Measurements from ENCODE around the gene GADD45GIP1. TPM values are rescaled to one million over a fixed set of nuclear protein-coding genes. Genes with fewer than 3 reads are reported as not detected.

The GADD45GIP1 gene
- total RNA-seq = 20.0 and 20.4 TPM in 2 replicates

GRCh38 chr19:12956446-12957388 is at the start of gene GADD45GIP1:
Gene GADD45GIP1 (minus strand): TSS chr19:12957223. CDS start chr19:12957212, 11 bp downstream.

DNA sequence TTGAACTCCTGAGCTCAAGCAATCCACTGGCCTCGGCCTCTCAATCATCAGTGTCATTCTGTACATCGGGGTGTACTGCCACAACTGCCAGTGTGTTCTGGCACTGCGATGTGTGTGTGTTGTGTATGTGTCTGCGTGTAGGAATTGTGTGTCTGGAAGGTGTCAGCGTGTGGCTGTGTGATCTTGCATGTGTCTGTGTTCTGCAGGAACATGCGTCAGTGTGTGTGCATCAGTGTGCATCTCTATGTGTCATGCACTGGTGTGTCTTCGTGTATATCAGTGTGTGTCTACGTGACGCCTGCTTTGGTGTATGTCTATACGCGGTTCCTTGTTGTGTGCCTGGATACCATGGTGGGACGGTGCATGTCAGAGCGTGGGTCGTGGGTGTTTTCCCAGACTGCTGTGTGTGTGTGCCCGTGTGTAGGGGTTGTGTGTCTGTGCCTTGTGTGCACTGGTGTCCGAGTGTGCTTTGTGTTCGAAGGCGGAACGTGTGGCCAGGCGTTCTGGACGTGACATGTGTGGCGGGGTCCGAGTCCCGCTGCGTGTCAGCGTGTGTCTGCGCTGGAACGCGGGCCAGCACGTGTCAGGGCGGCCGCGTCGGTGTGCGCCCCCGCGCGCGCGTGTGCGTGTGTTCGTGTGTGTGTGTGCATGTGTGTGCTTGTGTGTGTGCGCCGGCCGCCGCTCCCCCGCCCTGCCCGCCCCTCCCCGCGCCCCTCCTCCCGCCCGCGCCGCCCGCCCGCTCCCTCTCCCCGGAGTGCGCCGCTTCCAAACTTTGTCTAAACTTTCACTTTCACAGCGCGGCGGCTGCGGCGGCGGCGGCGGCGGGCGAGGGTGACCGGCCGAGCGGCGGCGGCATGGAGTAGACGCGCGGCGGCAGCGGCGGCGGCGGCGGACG is 37.9 kb upstream of the GADD45GIP1 start, which contains the start of gene NFIX:
NFIX (plus strand) TSS at position 775 of the 895 bp plus-strand sequence. CDS start 363 bp downstream, outside the sequence.

GRCh38 chr19:12969292-12969988 is 12.4 kb upstream of the GADD45GIP1 start, which contains the start of gene DAND5:
Gene DAND5 (plus strand): TSS chr19:12969576. CDS start chr19:12969661, 85 bp downstream.

GRCh38 chr19:12945479-12946091 is 11.4 kb downstream of the GADD45GIP1 start, which contains the start of gene RAD23A:
Gene RAD23A (plus strand): TSS chr19:12945862. CDS start chr19:12945949, 87 bp downstream.

DNA sequence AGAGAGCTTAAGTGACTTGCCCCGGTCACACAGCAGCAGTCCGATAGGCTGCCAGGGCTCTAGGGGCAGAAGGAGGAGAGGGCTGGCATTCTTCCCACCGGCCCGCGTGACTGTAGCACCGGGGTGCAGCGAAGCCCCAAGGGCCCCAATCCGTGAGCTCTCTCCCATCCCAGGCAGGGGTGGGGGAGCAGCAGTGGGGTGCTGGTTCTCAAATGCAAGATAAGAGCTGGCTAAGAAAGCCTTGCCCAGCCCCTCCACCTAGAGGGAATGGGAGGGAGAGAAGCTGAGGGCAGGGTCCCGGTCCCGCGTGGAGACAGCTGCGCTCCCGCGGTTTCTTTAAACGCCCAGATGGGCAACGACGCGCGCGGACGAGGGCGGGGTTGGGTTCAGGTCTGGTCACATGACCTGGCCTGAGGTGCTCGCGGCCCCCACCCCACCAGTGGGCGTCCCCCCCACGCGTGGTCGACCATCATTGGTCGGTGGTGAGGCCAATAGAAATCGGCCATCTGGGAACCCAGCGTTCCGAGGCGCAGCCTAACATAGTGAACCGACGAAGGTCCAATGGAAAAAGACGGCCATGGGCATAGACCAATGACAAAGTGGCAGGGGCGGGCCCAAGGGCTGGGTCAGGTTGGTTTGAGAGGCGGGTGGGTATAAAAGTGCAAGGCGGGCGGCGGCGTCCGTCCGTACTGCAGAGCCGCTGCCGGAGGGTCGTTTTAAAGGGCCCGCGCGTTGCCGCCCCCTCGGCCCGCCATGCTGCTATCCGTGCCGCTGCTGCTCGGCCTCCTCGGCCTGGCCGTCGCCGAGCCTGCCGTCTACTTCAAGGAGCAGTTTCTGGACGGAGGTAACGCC is 18.9 kb downstream of the GADD45GIP1 start, which contains the start of gene CALR:
CALR (plus strand) TSS at position 683 of the 852 bp plus-strand sequence; CDS start at position 754, 71 bp downstream.

GRCh38 chr19:12933287-12934072 is 23.5 kb downstream of the GADD45GIP1 start, which contains the start of gene FARSA:
Gene FARSA (minus strand): TSS chr19:12933711. CDS start chr19:12933696, 15 bp downstream.

Other genes with a start within 250 kb of the GADD45GIP1 start
- 20.9 and 53.7 TPM in 2 replicates for gene TNPO2, start 233.3 kb downstream of the GADD45GIP1 start, total RNA-seq
- 142 and 167 TPM in 2 replicates for gene TRIR, start 222.5 kb downstream of the GADD45GIP1 start, total RNA-seq
- 66.6 and 79.8 TPM in 2 replicates for gene GET3, start 219.7 kb downstream of the GADD45GIP1 start, total RNA-seq
- gene BEST2, start 205.4 kb downstream of the GADD45GIP1 start, total RNA-seq = not detected in 2 replicates
- gene HOOK2, start 181.7 kb downstream of the GADD45GIP1 start, total RNA-seq = 7.4 and 19.0 TPM in 2 replicates
- 36.8 and 49.2 TPM in 2 replicates for gene JUNB, start 165.7 kb downstream of the GADD45GIP1 start, total RNA-seq
- 164 and 210 TPM in 2 replicates for gene PRDX2, start 155.4 kb downstream of the GADD45GIP1 start, total RNA-seq
- gene THSD8, start 155.2 kb downstream of the GADD45GIP1 start, total RNA-seq = not detected in 2 replicates
- gene RNASEH2A, start 150.6 kb downstream of the GADD45GIP1 start, total RNA-seq = 19.6 and 25.7 TPM in 2 replicates
- not detected in 2 replicates for gene RTBDN, start 122.6 kb downstream of the GADD45GIP1 start, total RNA-seq
- 0.16 and 1.0 TPM in 2 replicates for gene MAST1, start 118.7 kb downstream of the GADD45GIP1 start, total RNA-seq
- 15.4 and 19.4 TPM in 2 replicates for gene DNASE2, start 75.8 kb downstream of the GADD45GIP1 start, total RNA-seq
- gene KLF1, start 70.0 kb downstream of the GADD45GIP1 start, total RNA-seq = 0.06 TPM in 1 of 2 replicates, not detected in the other
- gene GCDH, start 66.1 kb downstream of the GADD45GIP1 start, total RNA-seq = 16.0 and 21.7 TPM in 2 replicates
- gene SYCE2, start 37.9 kb downstream of the GADD45GIP1 start, total RNA-seq = 0.44 and 0.49 TPM in 2 replicates
- gene FARSA, start 23.5 kb downstream of the GADD45GIP1 start, total RNA-seq = 44.8 and 67.8 TPM in 2 replicates
- gene CALR, start 18.6 kb downstream of the GADD45GIP1 start, total RNA-seq = 1,348 and 1,646 TPM in 2 replicates
- 51.8 and 102 TPM in 2 replicates for gene RAD23A, start 11.4 kb downstream of the GADD45GIP1 start, total RNA-seq
- under 0.01 and 0.06 TPM in 2 replicates for gene DAND5, start 12.4 kb upstream of the GADD45GIP1 start, total RNA-seq
- 2.1 and 13.0 TPM in 2 replicates for gene NFIX, start 38.3 kb upstream of the GADD45GIP1 start, total RNA-seq
- 23.5 and 32.2 TPM in 2 replicates for gene LYL1, start 145.6 kb upstream of the GADD45GIP1 start, total RNA-seq
- 22.3 and 40.7 TPM in 2 replicates for gene TRMT1, start 159.5 kb upstream of the GADD45GIP1 start, total RNA-seq
- 39.0 and 57.4 TPM in 2 replicates for gene NACC1, start 161.0 kb upstream of the GADD45GIP1 start, total RNA-seq
- 51.8 and 72.5 TPM in 2 replicates for gene STX10, start 193.2 kb upstream of the GADD45GIP1 start, total RNA-seq
- gene IER2, start 193.2 kb upstream of the GADD45GIP1 start, total RNA-seq = 16.4 and 23.8 TPM in 2 replicates

Measured in bladder microvascular endothelial cell (primary cell).